Daoy (cell line): Measurements from ENCODE around the gene UBE2B. TPM values are rescaled to one million over a fixed set of nuclear protein-coding genes. Genes with fewer than 3 reads are reported as not detected.
"Not testable (repeated sequence)": the region's sequence is repeated elsewhere in the genome, so short reads cannot be mapped to it uniquely, and the experiment has no call there.

Source experiments
- DNase-seq: peaks from one replicate; pipeline ENCODE4 v3.0.0-alpha.2; 2015; ENCODE audit warnings: low read depth
- total RNA-seq: library from RNA; depleted of rRNA; stranded (reverse); fragments of >200 nt; shearing (Covaris generic); gene quantifications from 2 replicates; pipeline ENCODE4 v1.2.3, GENCODE V29; 2014; rRNA removed

The UBE2B gene
- 21.6 and 30.0 TPM in 2 replicates for total RNA-seq

DNA sequence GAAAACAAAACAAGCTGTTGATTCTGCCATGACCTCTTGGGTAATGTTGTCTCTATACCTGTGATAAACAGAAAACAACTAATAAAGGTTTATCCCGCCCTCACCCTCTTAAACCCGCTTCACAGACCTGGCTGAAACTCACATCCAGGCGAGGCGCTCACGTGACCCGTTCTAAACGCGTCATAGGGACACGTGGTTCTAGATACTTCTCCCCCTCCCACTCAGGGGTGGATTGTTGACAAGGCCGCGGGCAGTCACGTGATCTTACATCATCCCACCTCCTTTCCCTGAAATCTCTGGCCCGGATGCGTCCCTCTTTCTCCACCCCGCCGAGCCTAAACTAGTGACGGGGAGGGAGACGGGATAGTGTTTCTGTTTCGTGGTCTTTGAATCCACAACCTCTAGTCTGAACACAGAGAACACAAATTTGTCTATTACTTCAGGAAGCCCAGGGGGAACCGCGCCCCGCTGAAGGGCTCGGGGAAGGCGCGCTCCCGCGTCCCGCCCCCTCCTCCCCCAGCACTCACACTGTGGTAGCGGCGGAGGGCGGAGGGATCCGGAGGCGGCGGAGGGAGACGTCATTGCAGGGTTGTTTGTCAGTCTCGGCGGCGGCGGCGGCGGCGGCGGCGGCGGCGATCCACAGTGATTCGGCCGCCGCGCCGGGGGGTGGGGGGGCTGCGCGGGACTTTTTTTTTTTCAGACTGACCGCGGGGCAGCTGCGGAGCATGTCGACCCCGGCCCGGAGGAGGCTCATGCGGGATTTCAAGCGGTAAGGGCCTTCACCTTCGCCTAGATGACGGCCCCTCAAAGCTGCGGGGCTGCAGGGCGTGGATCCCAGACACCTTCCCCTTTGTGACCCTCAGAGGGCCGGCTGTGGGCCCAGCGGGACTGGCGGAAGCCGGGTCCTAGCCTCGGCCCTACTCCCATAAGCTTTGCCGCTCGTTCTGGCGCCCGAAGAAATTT lies at the start of gene UBE2B:
Gene UBE2B, plus strand, starts transcription at position 699 of the 963 bp plus-strand sequence. Its CDS starts 27 bp downstream, at position 726.
- DNase-seq, result peak; percentile 100

DNA sequence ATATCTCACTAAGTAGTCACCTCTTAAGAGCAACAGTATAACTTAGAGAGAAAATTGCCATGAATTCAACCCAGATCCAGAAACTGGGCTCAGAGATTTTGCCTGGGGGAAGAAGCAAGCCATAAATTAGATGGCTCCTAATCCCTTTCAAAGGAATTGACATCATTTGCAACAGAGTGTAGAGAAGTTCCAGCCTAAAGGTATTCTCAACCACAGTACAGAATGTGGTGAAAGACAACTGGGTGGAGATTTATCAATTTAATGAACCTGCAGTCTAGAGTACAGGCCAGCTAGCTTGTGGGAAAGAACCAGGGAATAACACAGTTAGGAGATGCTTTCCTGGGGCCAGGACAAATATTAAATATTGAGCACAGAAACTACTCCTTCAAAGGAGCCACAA lies 44.0 kb upstream of the UBE2B start:
- DNase-seq, result no peak

DNA sequence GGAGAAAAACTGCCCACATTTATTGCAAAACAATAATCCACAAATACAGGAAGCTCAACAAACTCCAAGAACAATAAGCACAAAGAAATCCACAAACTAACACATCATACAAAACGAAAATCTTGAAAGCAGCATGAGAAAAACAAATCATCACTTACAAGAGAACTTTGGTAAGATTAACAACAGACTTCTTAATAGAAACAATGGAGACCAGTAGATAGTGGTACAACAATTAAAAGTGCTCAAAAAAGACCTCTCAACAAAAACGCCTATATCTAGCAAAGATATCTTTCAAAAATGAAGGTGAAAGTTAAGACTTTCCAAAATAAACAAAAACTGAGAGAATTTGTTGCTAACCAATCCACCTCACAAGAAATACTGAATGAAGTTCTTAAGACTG lies 42.8 kb upstream of the UBE2B start:
- no peak for DNase-seq

DNA sequence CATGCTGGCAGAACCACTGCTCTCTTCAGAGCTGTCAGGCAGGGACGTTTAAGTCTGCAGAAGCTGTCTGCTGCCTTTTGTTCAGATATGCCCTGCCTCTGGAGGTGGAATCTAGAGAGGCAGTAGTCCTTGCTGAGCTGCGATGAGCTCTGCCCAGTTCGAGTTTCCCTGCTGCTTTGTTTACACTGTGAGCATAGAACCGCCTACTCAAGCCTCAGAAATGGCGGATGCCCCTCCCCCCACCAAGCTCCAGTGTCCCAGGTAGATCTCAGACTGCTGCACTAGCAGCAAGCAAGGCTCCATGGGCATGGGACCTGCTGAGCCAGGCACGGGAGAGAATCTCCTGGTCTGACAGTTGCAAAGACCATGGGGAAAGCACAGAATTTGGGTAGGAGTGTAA lies 34.5 kb upstream of the UBE2B start:
- DNase-seq, result not testable (repeated sequence)

DNA sequence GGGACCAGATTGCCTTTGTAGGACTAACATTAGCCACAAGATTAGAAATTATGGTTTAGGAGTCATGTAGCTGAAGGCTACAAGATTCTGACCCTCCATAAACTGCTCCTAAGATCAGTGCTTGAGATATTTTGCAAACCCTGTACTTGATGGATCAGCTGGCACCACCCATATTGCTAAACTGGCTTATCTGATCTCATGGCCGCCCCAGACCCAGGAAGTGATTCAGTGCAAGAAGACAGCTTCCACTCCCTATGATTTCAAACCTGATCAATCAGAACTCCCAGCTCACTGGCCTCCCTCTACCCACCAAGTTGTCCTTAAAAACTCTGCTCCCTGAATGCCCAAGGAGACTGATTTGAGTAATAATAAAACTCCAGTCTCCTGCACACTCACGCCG lies 27.9 kb upstream of the UBE2B start:
- DNase-seq, result not testable (repeated sequence)

DNA sequence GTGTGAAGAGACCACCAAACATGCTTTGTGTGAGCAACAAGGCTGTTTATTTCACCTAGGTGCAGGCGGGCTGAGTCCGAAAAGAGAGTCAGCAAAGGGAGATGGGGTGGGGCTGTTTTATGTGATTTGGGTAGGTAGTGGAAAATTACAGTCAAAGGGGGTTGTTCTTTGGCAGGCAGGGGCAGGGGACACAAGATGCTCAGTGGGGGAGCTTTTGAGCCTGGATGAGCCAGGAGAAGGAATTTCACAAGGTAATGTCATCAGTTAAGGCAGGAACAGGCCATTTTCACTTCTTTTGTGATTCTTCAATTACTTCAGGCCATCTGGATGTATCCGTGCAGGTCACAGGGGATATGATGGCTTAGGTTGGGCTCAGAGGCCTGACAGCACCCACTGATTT lies 25.9 kb upstream of the UBE2B start:
- DNase-seq, result not testable (repeated sequence)

DNA sequence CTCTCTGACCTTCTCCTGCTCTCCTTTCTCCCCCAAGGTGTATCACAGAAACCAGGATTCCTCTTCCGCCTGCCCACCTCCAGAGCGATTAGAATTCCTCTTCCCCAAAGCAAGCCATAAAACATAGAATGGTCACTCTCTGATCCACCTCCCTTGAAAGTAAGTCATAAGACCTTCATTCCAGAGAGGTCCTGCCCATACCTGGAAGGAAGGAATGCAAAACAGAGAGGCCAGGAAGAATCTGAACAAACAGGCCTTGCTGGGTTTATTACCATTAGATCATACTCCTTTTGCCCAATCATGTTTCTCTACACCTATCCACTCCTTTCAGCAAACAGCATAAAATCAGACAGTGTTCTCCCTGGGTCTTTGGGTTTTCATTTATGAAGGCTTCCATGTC lies 25.4 kb upstream of the UBE2B start:
- no peak for DNase-seq

DNA sequence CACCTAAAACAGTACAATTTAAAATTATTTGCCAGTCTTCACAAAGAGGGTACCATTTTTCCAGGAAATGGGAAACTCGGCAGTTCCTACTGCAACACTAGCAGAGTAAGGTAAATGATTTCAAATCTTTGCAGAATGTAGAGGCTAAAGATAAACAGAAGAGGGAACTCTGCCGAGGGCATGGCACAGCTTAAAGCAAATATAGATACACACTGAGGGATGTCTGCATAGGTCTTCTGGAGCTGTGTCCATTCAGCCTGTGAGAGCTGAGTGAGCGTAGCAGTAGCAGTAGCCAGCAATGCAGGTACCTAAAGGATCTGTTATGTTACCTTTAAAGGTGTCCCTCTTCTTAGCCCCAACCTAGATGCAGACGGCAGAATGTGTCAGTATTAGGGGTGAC lies 21.9 kb upstream of the UBE2B start:
- DNase-seq, result no peak

DNA sequence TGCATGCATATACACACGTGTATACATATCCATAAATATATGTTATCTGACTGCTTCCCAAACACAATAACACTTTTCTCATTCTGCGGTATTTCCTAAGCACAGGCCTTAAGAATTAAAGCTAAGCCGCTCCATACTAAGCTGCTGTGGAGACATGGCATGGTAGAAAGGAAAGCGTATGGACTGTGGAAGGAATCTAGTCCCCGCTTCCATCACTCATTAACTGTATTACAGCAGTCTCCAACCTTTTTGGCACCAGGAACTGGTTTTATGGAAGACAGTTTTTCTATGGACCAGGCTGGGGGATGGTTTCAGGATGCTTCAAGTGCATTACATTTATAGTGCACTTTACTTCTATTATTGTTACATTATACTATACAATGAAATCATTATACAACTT lies 15.7 kb upstream of the UBE2B start:
- no peak for DNase-seq

DNA sequence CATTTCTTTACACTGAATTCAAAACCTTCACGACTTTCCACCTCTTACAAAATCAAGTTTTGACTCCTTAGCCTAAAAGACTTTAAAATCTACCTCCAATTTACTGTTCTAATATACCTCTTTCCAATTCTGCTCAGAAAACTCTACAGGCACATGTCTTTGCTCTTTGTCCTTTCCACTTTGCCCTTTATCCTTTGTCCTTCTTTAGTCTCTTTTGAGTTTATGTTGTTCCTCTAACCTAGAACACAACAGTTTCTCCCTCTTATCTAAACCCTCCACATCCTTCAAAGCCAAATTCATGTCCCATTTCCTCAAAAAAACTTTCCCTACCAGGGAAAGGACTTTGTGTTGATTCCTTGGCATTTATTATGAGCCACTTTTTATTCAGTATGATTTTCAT lies 5.8 kb upstream of the UBE2B start:
- DNase-seq, result no peak

DNA sequence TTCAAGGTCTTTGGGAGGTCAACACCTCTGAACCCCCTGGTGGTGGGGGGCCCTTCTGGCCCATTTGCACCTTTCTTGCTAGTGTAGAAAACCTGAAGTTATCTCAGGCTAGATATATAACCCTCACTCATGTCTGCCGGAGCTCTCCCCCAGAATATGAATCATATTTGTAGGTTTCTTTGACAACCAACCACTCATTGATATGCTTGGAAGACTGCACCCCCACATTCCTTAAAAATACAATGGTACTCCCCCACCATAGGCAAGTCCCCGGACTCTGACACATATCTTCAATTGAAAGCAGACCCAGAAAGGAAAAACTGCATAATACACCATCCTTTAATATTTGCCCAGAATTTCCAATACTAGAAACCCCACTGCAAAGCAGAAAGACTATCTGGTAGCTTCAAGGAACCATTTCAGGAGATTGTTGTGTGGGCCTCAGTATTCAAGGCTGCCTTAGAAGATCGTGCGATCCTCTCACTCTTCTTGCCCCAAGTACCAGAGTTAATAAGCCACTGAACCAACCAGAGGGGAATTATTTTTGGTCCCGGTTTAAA lies 978 bp upstream of the UBE2B start:
- no peak for DNase-seq

DNA sequence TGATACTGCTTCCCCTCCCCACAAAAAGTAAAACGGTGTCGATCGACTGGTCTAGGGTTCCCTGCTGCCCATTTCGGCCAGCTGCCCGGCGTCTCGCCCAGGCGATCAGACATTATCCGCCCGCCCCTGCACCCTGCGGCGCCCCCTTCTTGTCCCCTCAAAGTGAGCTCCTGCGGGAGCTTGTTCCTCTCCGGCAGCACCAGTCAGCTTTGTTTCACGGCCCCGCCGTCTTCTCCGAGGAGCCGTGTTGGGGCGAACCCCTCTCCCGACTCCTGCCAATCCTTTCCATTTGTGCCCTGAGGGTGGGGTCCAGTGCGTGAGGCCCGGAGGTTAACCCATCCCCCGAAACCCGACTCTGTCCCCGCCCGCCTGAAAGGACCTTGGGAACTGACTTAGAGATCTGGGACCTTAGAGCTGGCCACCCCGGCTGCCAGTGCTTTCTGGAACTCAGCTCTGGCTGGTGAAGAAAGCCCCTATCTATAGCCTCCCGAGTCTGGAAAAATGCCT lies 518 bp downstream of the UBE2B start:
- peak; percentile 50 for DNase-seq

DNA sequence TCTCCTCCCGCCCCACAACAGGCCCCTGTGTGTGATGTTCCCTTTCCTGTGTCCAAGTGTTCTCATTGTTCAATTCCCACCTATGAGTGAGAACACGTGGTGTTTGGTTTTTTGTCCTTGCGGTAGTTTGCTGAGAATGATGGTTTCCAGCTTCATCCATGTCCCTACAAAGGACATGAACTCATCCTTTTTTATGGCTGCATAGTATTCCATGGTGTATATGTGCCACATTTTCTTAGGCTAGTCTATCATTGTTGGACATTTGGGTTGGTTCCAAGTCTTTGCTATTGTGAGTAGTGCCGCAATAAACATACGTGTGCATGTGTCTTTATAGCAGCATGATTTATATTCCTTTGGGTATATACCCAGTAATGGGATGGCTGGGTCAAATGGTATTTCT lies 2.3 kb downstream of the UBE2B start:
- not testable (repeated sequence) for DNase-seq

DNA sequence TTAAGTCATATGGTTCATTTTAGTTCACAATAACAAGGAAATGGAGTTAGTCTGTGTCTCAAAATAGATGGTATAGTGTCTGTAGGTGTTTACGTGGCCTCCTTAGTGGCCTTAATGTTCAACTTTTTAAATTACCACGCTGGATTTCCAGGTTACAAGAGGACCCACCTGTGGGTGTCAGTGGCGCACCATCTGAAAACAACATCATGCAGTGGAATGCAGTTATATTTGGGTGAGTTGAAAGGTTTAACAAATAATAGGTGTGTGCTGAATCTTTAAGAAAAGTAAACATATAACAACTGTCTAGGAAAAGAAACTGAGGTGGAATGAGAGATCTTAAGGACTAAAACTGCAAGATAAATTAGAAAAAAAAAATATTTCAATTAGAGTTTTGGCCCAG lies 2.9 kb downstream of the UBE2B start:
- DNase-seq, result no peak

DNA sequence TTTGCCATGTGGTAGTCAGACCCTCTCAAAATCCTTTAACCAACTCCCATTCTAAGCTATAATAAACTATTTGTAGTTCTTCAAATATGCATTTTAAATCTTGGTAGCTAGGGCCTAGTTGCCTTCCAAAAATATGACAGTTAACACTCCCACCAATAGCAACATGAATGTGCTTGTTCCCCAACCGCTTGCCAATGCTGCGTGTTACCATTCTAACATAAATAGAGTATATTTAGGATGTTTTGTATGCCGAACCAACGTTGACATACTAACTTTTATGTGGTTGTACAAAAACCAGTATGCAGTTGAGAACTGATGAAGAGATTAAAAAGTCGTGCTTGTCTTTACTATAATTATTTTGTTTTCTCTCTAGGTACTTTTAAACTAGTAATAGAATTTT lies 9.0 kb downstream of the UBE2B start:
- DNase-seq, result no peak

DNA sequence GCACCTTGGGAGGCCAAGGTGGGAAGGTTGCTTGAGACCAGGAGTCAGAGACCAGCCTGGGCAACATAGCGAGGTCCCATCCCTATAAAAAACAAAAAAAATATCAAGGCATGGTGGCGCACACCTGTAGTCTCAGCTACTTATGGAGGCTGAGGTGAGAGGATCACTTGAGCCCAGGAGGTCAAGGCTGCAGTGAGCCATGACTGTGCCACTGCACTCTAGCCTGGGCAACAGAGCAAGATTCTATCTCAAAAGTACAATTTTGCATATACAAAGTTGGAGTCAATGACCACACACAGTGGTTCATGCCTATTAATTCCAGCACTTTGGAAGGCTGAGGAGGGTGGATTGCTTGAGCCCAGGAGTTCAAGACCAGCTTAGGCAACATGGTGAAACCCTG lies 10.8 kb downstream of the UBE2B start:
- not testable (repeated sequence) for DNase-seq

DNA sequence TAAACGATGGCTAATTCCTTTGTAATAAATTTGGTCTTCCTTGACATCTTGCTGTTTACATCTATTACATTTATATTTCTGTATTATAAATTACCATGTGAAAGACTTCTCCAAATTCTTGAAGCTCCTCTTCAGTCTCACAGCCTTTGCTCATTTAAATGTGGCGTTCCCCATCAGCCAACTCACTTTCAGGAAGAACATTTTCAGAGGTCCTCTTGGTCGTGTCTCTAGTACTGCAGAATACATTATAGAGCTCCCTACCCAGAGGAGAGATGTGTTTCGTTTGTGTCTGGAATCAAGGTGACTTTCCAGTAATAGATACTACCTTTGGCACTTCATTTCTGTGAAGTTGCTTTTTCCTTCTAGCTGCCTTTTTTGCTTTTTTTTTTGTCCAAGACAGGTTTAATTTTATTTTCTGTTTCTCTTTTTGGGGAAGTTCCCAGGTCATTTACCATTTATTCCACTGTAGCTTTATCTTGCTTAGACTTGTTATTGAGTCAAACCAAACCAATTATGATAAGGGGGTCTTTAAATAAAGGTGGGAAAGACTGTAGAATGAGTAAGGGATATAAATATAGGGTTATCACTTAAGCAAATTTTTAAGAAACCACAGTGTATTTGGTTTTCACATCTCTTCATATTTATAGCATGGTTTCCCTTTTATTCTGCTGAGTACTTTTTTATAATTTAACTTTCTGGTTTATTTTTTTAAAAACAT lies 12.8 kb downstream of the UBE2B start:
- DNase-seq, result no peak

DNA sequence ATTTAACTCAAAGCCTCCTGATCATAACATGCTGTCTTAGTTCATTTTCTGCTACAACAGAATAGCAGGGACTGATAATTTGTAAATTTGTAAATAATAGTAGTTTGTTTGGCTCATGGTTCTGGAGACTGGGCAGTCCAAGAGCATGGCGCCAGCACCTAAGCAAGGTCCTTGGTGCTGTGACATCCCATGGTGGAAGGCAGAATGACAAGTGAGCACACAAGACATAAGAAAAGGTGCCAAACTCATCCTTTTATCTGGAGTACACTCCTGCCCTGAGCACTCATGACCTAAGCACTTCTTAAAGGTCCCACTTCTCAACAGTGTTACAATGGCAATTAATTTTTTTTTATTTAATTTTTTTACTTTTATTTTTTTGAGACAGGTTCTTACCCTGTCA lies 16.1 kb downstream of the UBE2B start:
- no peak for DNase-seq

DNA sequence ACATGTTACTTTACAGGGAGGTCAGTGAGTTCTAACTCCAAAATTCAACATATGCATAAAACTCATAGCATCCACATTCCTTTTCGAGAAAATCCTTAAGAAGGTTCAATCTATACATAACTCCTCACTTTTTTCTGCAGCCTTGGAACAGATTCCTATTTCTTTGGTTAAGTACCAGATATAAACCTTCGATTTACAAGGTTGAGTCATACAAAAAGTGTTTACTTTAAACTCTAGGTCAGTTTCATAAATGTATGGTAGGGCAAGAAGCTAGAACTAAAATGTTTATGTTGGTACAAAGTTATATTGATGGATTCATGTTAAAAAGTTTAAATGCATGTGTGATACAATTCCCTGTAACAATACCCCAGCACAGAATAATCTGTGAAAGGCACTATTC lies 20.9 kb downstream of the UBE2B start:
- DNase-seq, result no peak

DNA sequence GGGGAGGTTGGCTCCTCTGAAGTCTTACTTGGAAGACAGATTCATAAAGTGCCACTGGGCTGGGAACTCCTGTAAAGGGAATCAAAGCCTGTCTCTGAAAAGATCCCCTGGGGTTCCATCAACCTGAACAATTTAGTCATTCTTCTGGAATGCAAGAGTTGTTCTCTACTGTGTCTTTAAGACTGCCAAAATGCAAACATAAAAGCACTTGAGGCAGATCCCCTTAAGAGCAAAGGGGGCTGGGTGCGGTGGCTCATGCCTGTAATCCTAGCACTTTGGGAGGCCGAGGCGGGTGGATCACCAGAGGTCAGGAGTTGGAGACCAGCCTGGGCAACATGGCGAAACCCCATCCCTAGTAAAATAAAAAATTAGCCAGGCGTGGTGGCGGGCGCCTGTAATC lies 23.6 kb downstream of the UBE2B start:
- no peak for DNase-seq

DNA sequence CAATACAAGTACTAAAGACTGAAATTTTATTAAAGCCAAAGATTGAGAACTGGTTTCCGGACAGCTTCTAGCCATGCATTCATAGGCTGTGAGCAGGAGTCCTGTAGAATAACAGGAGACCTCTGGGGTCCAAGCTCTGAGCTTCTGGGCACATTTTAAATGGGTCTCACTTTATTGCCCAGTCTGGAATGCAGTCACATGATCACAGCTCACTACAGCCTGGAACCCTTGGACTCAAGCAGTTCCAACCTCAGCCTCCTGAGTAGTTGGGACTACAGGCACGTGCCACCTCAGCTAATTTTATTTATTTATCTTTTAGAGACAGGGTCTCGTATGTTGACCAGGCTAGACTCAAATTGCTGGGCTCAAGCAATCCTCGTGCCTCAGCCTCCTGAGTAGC lies 24.9 kb downstream of the UBE2B start:
- DNase-seq, result no peak

DNA sequence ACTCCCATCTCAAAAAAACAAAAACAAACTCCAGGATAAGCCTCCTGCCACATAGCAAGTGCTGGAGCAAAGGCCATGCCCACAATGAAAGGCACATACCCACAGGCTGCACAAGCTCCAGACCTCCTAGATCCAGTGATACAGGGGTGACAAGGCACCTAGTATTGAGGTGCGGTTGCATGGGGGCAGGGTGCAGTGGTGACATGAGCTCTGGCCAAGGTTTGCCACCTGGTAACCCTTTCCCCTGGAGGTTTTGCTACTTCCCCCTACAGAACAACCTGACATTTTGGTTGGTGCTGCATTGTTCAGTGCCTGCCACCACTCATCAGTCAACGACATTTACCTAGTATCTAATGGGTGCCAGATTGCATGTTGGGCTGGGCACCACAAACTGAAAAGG lies 25.8 kb downstream of the UBE2B start:
- no peak for DNase-seq
